ENCODE data around the gene SKA2. TPM values are rescaled to one million over a fixed set of nuclear protein-coding genes. Genes with fewer than 3 reads are reported as not detected.
"Not testable (repeated sequence)": the region's sequence is repeated elsewhere in the genome, so short reads cannot be mapped to it uniquely, and the experiment has no call there.

SKA2 gene
- total and polyA plus RNA-seq, 10 of the 15 experiments (the other 5 are each of a cell fraction or from before 2014, with no cell fraction given), result 40.3 to 137 (median 112) TPM

DNA sequence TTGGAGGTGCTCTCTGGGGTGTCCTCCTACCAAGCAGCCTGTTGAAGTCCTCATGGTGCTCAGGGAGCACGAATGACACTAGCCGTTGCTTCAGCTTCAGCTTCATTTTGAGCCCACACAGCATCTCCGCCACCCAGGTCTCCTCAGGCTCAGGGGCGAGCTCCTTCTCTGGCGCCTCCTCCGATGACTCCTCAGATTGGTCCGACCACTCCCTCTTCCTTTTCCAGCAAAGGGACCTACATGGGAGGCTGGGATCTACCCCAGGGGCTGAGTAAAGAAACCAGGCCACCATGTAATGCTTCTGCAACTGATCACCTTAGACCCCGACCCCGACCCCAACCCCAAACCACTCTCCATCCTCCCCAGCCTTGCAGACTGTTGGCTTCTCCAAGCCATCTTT, 26.5 kb upstream of the SKA2 start:
- H3K4me2 ChIP-seq (ENCODE audit: control insufficient read depth, insufficient read depth), result no peak overlapping the region
- H3K4me1 ChIP-seq (ENCODE audit: control insufficient read depth, insufficient read depth, low read length), result no peaks in the 10 kb centered on the region
- H3K4me3 ChIP-seq, result no peak overlapping the region
- H3K27me3 ChIP-seq (replicated peaks in 1 of 2; ENCODE audit: control insufficient read depth in 2 of 2, insufficient read depth in 2 of 2, low read length in 1 of 2), result no peaks in the 10 kb centered on the region
- SMC1A ChIA-PET (ENCODE audit: uncharacterized antibody, unreplicated experiment), result no interaction called here
- in situ Hi-C loops (cut with MboI), result no loop called here
- H3K27ac ChIP-seq (ENCODE audit: control insufficient read depth, insufficient read depth), result no peak overlapping the region
- H3K9ac ChIP-seq (ENCODE audit: control insufficient read depth, insufficient read depth, low read length), result no peak overlapping the region
- 100% methylated on average over 7 of the region's 9 CpGs for WGBS (ENCODE audit: insufficient coverage, insufficient replicate concordance, low lambda C conversion rate, missing lambda C conversion rate)
- H3K36me3 ChIP-seq (ENCODE audit: control insufficient read depth in 2 of 2, insufficient read depth in 2 of 2, low read length in 1 of 2), result peaks cover 0 to 9% of the 10 kb centered on the region in 2 experiments; a peak in 3 of 4 replicates
- ATAC-seq (no peak), FAIRE-seq (no peak), DNase-seq (ENCODE audit: low read depth, low spot score) (no peak)
- POLR2A ChIA-PET, result no interaction called here
- intact Hi-C loops (cut with micrococcal nuclease; ENCODE audit: unreplicated experiment), result no loop called here
- TF ChIP-seq ZNF217 (IDR thresholded peaks at IDR 0.05), result no peak
- no peak for TF ChIP-seq CHD4 (IDR thresholded peaks at IDR 0.05)
- CTCF ChIA-PET, result no interaction called here
- no peak overlapping the region for H2AFZ ChIP-seq (ENCODE audit: control insufficient read depth, low read depth, low read length)
- no TSS peak for BruUV-seq (replicated peaks)
- H4K20me1 ChIP-seq (ENCODE audit: control insufficient read depth, insufficient read depth), result no peaks in the 10 kb centered on the region
- RAD21 ChIA-PET (ENCODE audit: unreplicated experiment), result no interaction called here
- no peaks in the 10 kb centered on the region for H3K79me2 ChIP-seq (ENCODE audit: control insufficient read depth, insufficient read depth, low read length)
- no peaks in the 10 kb centered on the region for H3K9me3 ChIP-seq (replicated peaks; ENCODE audit: control insufficient read depth, insufficient read depth, low read length)

DNA sequence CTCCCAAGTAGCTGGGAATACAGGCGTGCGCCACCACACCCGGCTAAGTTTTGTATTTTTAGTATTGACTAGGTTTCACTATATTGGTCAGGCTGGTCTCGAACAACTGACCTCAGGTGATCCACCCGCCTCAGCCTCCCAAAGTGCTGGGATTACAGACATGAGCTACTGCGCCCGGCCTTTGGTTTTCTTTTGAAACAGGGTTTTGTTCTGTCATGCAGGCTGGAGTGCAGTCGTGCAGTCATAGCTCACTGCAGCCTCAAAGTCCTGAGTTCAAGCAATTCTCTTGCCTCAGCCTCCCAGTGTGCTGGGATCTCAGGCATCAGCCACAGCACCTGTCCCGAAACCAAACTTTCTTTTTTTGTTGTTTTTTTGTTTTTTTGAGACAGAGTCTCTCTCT, 25.6 kb upstream of the SKA2 start:
- intact Hi-C loops (cut with micrococcal nuclease; ENCODE audit: unreplicated experiment) (no loop called here), in situ Hi-C loops (cut with MboI) (no loop called here)
- WGBS (ENCODE audit: insufficient coverage, insufficient replicate concordance, low lambda C conversion rate, missing lambda C conversion rate), result over 99% methylated on average over 9 of the region's 9 CpGs
- no peak for ATAC-seq
- no peaks in the 10 kb centered on the region for H3K79me2 ChIP-seq (ENCODE audit: control insufficient read depth, insufficient read depth, low read length)
- H3K9ac ChIP-seq (ENCODE audit: control insufficient read depth, insufficient read depth, low read length), result no peak overlapping the region
- H3K27ac ChIP-seq (ENCODE audit: control insufficient read depth, insufficient read depth), result no peak overlapping the region
- no peaks in the 10 kb centered on the region for H3K9me3 ChIP-seq (replicated peaks; ENCODE audit: control insufficient read depth, insufficient read depth, low read length)
- no peaks in the 10 kb centered on the region for H3K4me1 ChIP-seq (ENCODE audit: control insufficient read depth, insufficient read depth, low read length)
- ChIA-PET CTCF (interaction anchor here (0.6 kb wide), 1 partner anchor 592 kb away, joined by 4 read pairs; no protein-coding TSS in a partner anchor), SMC1A (ENCODE audit: uncharacterized antibody, unreplicated experiment) (no interaction called here), RAD21 (ENCODE audit: unreplicated experiment) (no interaction called here), POLR2A (interaction anchor here (0.7 kb wide), 1 partner anchor 636 kb away, joined by 3 read pairs; no protein-coding TSS in a partner anchor)
- H3K27me3 ChIP-seq (replicated peaks in 1 of 2; ENCODE audit: control insufficient read depth in 2 of 2, insufficient read depth in 2 of 2, low read length in 1 of 2), result no peaks in the 10 kb centered on the region
- H3K4me3 ChIP-seq, result no peak overlapping the region
- H2AFZ ChIP-seq (ENCODE audit: control insufficient read depth, low read depth, low read length), result no peak overlapping the region
- FAIRE-seq, result no peak
- TF ChIP-seq EP300 (IDR thresholded peaks at IDR 0.05; ENCODE audit: borderline replicate concordance in 1 of 2, control insufficient read depth in 1 of 2, low read depth in 2 of 2, low read length in 2 of 2), result no peak
- no peak for TF ChIP-seq RCOR1 (conservative IDR thresholded peaks at IDR 0.05; ENCODE audit: low read depth, low read length)
- BruUV-seq (replicated peaks), result no TSS peak
- H3K36me3 ChIP-seq (ENCODE audit: control insufficient read depth in 2 of 2, insufficient read depth in 2 of 2, low read length in 1 of 2), result peaks cover 0 to 6% of the 10 kb centered on the region in 2 experiments; a peak in 3 of 4 replicates
- H3K4me2 ChIP-seq (ENCODE audit: control insufficient read depth, insufficient read depth), result no peak overlapping the region
- no peaks in the 10 kb centered on the region for H4K20me1 ChIP-seq (ENCODE audit: control insufficient read depth, insufficient read depth)
- DNase-seq (ENCODE audit: low read depth, low spot score), result no peak

DNA sequence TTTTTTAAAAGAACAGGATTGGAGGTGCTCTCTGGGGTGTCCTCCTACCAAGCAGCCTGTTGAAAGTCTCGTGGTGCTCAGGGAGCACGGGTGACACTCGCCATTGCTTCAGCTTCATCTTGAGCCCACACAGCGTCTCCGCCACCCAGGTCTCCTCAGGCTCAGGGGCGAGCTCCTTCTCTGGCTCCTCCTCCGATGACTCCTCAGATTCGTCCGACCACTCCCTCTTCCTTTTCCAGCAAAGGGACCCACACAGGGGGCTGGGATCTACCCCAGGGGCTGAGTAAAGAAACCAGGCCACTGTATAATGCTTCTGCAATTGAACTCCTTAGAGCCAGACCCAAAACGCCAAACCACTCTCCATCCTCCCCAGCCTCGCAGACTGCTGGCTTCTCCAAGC, 24.6 kb upstream of the SKA2 start:
- in situ Hi-C loops (cut with MboI); POLR2A ChIA-PET: not testable (repeated sequence)

More for the DNA sequence above, 24.6 kb upstream of the SKA2 start:
- H3K36me3 ChIP-seq (ENCODE audit: control insufficient read depth in 2 of 2, insufficient read depth in 2 of 2, low read length in 1 of 2); CTCF ChIA-PET; H3K4me1 ChIP-seq (ENCODE audit: control insufficient read depth, insufficient read depth, low read length); H3K27me3 ChIP-seq (replicated peaks in 1 of 2; ENCODE audit: control insufficient read depth in 2 of 2, insufficient read depth in 2 of 2, low read length in 1 of 2); DNase-seq (ENCODE audit: low read depth, low spot score); H3K4me3 ChIP-seq; ATAC-seq; H2AFZ ChIP-seq (ENCODE audit: control insufficient read depth, low read depth, low read length); H3K9me3 ChIP-seq (replicated peaks; ENCODE audit: control insufficient read depth, insufficient read depth, low read length); H3K27ac ChIP-seq (ENCODE audit: control insufficient read depth, insufficient read depth); SMC1A ChIA-PET (ENCODE audit: uncharacterized antibody, unreplicated experiment); BruUV-seq (replicated peaks); FAIRE-seq; H3K4me2 ChIP-seq (ENCODE audit: control insufficient read depth, insufficient read depth); H4K20me1 ChIP-seq (ENCODE audit: control insufficient read depth, insufficient read depth); intact Hi-C loops (cut with micrococcal nuclease; ENCODE audit: unreplicated experiment); H3K9ac ChIP-seq (ENCODE audit: control insufficient read depth, insufficient read depth, low read length); H3K79me2 ChIP-seq (ENCODE audit: control insufficient read depth, insufficient read depth, low read length); RAD21 ChIA-PET (ENCODE audit: unreplicated experiment): not testable (repeated sequence)
- WGBS (ENCODE audit: insufficient coverage, insufficient replicate concordance, low lambda C conversion rate, missing lambda C conversion rate), result 96% methylated on average over 10 of the region's 11 CpGs
